HepG2 (cell line): ENCODE results near the gene CES3. TPM values are rescaled to one million over a fixed set of nuclear protein-coding genes. Genes with fewer than 3 reads are reported as not detected.
A peak's percentile ranks its signal among the peaks of the same experiment; 100 is the strongest.

Source experiments
- CEBPB ChIP-seq: IDR thresholded peaks from 2 replicates; pipeline ENCODE4 v1.6.1; 2011; ENCODE audit warnings: low read depth, low read length, improper control_type of control experiment, borderline replicate concordance
- MXD1 ChIP-seq: sonication (generic); formaldehyde crosslinking; IDR thresholded peaks from 2 replicates; pipeline ENCODE4 v1.4.0; 2020; ENCODE audit warnings: mild to moderate bottlenecking, missing genetic modification reagents
- SP140L ChIP-seq: sonication (generic); formaldehyde crosslinking; IDR thresholded peaks from 2 replicates; pipeline ENCODE4 v1.4.0; 2020; ENCODE audit warnings: missing genetic modification reagents, borderline replicate concordance
- ZFP82 ChIP-seq: sonication (generic); formaldehyde crosslinking; IDR thresholded peaks from 2 replicates; pipeline ENCODE4 v1.5.1; 2020; ENCODE audit warnings: mild to moderate bottlenecking, missing genetic modification reagents, borderline replicate concordance
- ZNF407 ChIP-seq: sonication (generic); formaldehyde crosslinking; IDR thresholded peaks from one replicate; pipeline ENCODE4 v1.5.1; 2020; ENCODE audit warnings: mild to moderate bottlenecking, missing genetic modification reagents; ENCODE audit errors: not compliant biosample characterization
- ZNF577 ChIP-seq: sonication (generic); formaldehyde crosslinking; IDR thresholded peaks from 2 replicates; pipeline ENCODE4 v1.4.0; 2020; ENCODE audit warnings: mild to moderate bottlenecking, low read depth, missing genetic modification reagents, borderline replicate concordance
- ZNF589 ChIP-seq: sonication (generic); formaldehyde crosslinking; conservative IDR thresholded peaks from 2 replicates; pipeline ENCODE4 v1.8.0; 2022; ENCODE audit warnings: mild to moderate bottlenecking, moderate library complexity, missing genetic modification reagents
- polyA plus RNA-seq, 8 experiments: library from polyadenylated mRNA; depleted of rRNA in 3 of 8; stranded (reverse) in 7 of 8; unstranded in 1 of 8; fragments of >200 nt; fragmentation: Illumina TruSeq in 4 of 8; extraction: Trizol in 4 of 8; gene quantifications; 2 replicates each; pipeline versions ENCODE4 v1.2.1 to v1.2.3, GENCODE V29; 2011 to 2016; ENCODE audit warnings: low read depth in 4 of 8, missing spikeins in 1 of 8, mixed read lengths in 1 of 8; ENCODE audit not compliant: insufficient read depth in 1 of 8
- total RNA-seq, 5 experiments: library from RNA; depleted of rRNA; stranded (reverse); fragments of >200 nt; fragmentation: Illumina TruSeq; extraction: Trizol; gene quantifications; 2 replicates each; pipeline ENCODE4 v1.2.3, GENCODE V29; 2016; ENCODE audit warnings: low read depth in 1 of 5

CES3 gene
- total and polyA plus RNA-seq, 2 of the 13 experiments (the other 11 are each of a cell fraction or from before 2014, with no cell fraction given), result 6.6 to 17.4 TPM

DNA sequence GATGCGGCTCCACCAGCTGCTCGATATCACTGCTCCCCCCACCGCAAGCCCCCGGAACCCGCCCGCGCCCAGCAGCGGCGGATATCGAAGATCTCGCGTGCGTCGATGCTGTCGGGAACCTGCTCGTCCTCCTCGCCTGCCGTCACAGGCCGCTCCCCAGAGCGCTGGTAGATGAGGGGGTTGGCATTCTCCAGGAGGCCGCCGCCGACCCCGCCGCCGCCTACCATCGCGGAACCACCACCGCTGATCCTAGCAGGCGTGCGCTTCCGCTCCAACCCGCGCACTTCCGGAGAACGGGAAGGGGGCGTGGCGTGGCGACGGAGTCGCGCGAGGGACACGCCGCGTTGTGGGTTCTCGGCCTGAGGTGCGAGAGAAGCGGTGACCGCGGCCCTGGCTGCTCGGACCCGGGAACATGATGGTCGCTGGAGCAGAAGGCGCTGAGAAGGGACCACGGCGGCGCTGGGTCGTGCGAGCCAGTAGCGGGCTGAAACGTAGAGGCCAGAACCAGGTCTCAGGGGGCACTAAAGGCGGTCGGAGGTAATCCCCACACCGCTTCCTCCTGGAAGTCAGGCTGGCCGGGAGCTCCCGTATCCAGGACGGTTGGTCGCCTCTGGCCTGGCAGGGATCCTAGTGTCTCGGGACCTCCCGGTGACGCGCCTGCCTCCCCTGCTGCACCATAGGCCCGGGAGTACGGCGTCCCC lies 26.8 kb upstream of the CES3 start, which contains the start of gene CIAO2B (continued):
- TF ChIP-seq ZNF589 (CRISPR knock-in tag) (peak; percentile 95; the same call in 1 of the 2 replicates), ZNF577 (CRISPR knock-in tag) (no peak), ZFP82 (0 out of 2 replicates have a peak, but pooled peaks have one; percentile 49), MXD1 (peak; percentile 93), ZNF407 (CRISPR knock-in tag) (no peak), CEBPB (no peak), SP140L (CRISPR knock-in tag) (no peak)
